Measurements from ENCODE around the gene SKIC2. TPM values are rescaled to one million over a fixed set of nuclear protein-coding genes. Genes with fewer than 3 reads are reported as not detected.

Gene SKIC2
- total RNA-seq, 1 experiment from 2014 or later, result 68.0 TPM

- intact Hi-C loops (cut with micrococcal nuclease), result no loop called here
- Histone ChIP-seq H2AFZ (ENCODE audit: low read depth, low read length, poor library complexity, severe bottlenecking) (no peak overlapping the region), H3K4me2 (ENCODE audit: low read length) (no peak overlapping the region), H3K27me3 (ENCODE audit: insufficient read depth, low read length) (no peaks in the 10 kb centered on the region), H3K36me3 (ENCODE audit: control insufficient read depth in 1 of 2, insufficient read depth in 2 of 2, low read length in 2 of 2) (peaks cover 3 to 16% of the 10 kb centered on the region in 2 experiments; a peak in 3 of 4 replicates), H4K20me1 (ENCODE audit: insufficient read depth) (no peaks in the 10 kb centered on the region), H3K79me2 (ENCODE audit: insufficient read depth, low read length) (no peaks in the 10 kb centered on the region), H3K9me3 (ENCODE audit: control insufficient read depth in 1 of 2, insufficient read depth in 1 of 2, low read depth in 1 of 2, low read length in 2 of 2) (no peaks in the 10 kb centered on the region), H3K9ac (ENCODE audit: low read length) (no peak overlapping the region), H3K4me1 (ENCODE audit: control insufficient read depth in 1 of 2, insufficient read depth in 2 of 2, low read length in 2 of 2) (peaks cover 7 to 31% of the 10 kb centered on the region in 2 experiments; a peak in 3 of 4 replicates), H3K27ac (ENCODE audit: low read depth, low read length) (no peak overlapping the region), H3K4me3 (replicated peaks in 1 of 2; ENCODE audit: low read depth in 1 of 2, low read length in 2 of 2) (no peak overlapping the region), H3K9me2 (ENCODE audit: insufficient read depth) (no peaks in the 10 kb centered on the region; the same call in 1 of the 2 replicates)
- ChIA-PET RAD21 (ENCODE audit: low non-redundant PET in 1 of 2, low total read pairs in 2 of 2, uncharacterized antibody in 2 of 2, unreplicated experiment in 2 of 2) (no interaction called here), POLR2A (no interaction called here), CTCF (no interaction called here)
- no TSS peak for BruUV-seq (replicated peaks)
- no peak for TF ChIP-seq JUND (IDR thresholded peaks at IDR 0.05)
- TF ChIP-seq, protein P1, sequence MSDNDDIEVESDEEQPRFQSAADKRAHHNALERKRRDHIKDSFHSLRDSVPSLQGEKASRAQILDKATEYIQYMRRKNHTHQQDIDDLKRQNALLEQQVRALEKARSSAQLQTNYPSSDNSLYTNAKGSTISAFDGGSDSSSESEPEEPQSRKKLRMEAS (IDR thresholded peaks at IDR 0.05), result no peak
- TF ChIP-seq REST (IDR thresholded peaks at IDR 0.05; ENCODE audit: low read depth), result no peak
- TF ChIP-seq ELF1 (IDR thresholded peaks at IDR 0.05; ENCODE audit: borderline replicate concordance, low read depth), result no peak
- no peak for TF ChIP-seq ZNF274 (IDR thresholded peaks at IDR 0.05; ENCODE audit: low read depth, low read length)
- TF ChIP-seq EZH2 (IDR thresholded peaks at IDR 0.05), result no peak
- no peak for TF ChIP-seq RAD21 (IDR thresholded peaks at IDR 0.05; ENCODE audit: low read depth)
- DNase-seq (ENCODE audit: low read depth, low spot score) (no peak), ATAC-seq (no peak)
These were observed 11.1 kb upstream of the SKIC2 start for GRCh38 chr6:31947864-31948263.

Measured in HCT116 (cell line).